GM19099 (cell line): ENCODE measurements around the gene CRYL1.

Experiments
- POLR2A ChIP-seq: IDR thresholded peaks from 3 replicates; pipeline ENCODE4 v1.6.1; 2011; ENCODE audit warnings: low read depth; ENCODE audit not compliant: insufficient read length; ENCODE audit errors: extremely low read depth

The CRYL1 gene

GRCh38 chr13:20378721-20379120 lies 146.9 kb downstream of the CRYL1 start:
- no peak for TF ChIP-seq POLR2A

DNA sequence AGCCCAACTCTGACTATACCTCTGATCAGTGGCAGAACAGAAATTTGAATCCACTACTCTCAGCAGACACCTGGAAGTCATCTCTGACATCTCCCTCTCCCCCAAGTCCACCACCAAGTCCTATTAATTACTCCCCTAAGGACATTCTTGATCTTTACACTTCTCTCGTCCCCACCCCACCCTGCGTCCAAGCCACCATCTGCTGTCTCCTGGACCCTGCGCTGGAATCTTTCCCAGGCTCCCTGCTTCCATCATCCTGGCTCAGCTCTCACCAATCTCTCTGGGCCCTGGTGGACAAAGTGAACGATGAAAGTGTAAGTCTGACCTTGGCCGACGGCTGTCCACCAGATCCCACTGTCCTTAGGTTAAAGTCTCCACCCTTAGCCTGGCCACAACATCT lies 147.9 kb downstream of the CRYL1 start:
- no peak for TF ChIP-seq POLR2A

- no peak for TF ChIP-seq POLR2A
Measured at GRCh38 chr13:20375871-20376270, 149.8 kb downstream of the CRYL1 start.

DNA sequence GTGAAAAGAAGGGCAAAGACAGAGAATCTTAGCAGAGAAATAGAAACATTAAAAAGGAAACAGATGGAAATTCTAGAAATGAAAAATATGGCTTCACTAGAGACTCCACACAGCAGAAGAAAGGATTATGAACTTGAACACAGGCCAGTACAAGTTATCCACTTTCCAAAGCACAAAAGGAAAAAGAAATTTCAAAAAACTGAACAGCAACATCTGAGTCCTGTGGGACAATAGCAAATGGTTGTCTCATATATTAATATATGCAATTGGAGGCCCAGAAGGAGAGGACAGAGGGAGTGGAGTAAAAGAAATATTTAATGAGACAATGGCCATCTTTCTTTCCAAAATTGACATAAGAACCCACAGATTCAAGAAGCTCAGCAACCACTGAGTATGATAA lies 151.8 kb downstream of the CRYL1 start:
- no peak for TF ChIP-seq POLR2A

DNA sequence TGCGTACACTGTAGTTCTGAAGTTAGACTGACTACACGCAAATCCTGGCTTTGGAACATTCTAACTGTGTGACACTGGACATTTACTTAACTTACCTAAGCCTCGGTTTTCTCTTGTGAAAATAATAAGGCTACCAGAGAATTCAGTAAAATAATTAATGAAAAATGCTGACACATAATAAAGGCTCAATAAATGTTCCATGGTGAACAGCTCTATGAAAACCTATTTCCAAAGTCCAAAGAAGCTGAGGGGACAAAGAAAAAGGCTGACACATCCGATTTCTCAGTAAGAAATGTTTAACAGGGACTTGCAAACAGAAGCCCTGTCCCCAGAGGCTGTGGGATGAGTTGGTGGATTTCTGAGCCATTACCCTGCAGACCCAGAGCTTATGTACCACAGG lies 153.8 kb downstream of the CRYL1 start:
- TF ChIP-seq POLR2A = no peak

DNA sequence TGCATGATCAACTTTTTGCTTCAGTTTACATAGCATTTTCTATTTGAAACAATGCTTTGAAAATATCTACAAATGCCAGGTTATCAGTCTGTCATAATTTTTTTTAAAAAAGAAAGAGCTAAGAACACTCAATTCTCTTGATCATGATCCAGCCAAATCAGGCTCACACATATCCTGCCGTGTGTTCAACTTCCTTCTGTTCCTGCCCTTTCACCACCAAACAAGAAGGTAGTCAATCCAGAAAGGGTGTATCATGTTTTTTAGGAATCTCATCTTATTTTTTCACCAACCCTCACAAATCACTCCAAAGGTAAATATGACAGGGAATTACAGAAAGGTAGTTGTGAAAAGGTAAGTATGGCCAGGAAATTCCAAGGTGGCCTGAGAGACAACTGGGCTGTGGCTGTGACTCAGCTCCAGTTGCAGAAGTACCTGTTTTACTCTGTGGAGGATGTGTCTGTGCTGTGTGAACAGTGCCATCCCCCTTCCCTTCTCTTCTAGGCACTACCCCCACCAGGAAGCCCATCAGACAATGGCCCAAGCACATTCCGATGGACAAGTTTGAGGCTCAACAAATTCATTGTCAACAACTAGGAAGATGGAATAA lies 154.7 kb downstream of the CRYL1 start:
- TF ChIP-seq POLR2A = no peak

DNA sequence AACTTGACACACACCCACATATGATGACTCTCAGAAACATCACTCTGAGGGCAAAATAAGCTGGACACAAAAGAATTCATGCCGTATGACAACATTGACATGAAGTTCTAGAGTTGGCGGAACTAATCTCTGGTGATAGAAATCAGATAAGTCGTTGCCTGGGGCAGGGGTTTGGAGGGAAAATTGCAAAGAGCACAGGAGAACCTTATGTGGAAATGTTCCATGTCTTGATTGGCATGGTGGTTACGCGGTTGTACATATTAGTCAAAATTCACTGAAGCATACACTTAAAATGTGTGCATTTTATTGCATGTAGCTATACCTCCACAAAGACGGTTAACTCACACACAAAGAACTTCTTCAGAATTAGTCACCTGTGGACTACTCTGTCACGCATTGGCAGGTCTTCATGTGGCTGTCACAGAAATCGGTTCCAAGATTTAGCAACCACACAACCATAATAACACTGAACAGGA lies 155.7 kb downstream of the CRYL1 start:
- TF ChIP-seq POLR2A = no peak

DNA sequence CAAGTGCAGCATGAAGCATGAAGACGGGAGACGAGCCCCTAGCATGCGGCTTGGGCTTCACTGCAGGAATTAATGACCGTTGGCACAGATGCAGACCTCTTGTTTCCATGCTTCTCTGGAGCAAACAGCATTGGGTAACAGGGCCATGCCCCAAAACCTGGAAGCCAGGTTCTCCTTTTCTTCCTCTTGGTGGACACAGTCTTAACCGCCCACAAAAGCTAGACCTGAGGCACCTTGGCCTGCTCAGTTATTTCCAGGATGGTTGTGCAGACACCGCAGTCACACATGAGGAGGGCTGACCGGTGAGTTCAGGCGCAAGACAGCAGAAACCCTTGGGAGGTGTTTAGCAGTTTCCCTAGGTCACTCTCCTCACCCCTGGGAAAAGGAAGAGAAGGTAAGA lies 159.6 kb downstream of the CRYL1 start:
- no peak for TF ChIP-seq POLR2A

DNA sequence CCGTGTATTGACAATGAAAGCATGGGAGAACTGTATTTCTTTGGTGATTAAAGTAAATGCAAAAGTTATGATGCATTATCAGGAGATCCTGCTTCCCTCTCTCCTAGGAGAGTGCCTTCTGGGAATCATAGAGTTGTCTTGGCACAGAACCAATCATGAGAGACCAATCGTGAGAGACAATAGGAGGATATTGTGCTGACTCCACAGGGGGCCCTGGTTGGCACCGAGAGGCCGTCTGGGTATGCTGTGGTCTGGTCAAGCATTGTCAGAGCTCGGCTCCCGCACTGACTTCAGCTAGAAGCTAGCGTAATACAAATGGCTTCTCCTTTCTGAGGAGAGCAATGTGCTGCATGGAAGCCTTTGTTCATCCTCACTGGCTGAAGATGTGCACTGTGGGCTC lies 162.1 kb downstream of the CRYL1 start:
- no peak for TF ChIP-seq POLR2A

DNA sequence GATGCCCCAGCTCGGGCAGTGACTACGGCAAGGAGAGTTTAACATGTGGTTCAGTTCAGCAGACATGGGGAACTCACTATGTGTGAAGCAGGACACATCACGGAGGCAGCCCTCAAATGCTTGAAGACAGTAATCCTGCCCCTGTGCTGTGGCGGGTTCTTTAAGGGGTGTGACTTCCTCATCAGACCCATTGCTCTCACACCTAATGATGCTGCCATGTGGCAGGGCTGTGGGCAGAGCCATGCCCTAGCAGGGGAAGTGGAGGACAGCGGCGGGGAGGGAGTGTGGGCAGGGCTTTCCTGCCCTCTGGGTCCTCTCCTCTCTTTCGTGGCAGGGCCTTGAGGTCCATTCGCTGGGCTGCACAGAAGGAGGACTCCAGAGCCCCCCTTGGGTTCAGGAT lies 162.5 kb downstream of the CRYL1 start:
- TF ChIP-seq POLR2A = no peak

DNA sequence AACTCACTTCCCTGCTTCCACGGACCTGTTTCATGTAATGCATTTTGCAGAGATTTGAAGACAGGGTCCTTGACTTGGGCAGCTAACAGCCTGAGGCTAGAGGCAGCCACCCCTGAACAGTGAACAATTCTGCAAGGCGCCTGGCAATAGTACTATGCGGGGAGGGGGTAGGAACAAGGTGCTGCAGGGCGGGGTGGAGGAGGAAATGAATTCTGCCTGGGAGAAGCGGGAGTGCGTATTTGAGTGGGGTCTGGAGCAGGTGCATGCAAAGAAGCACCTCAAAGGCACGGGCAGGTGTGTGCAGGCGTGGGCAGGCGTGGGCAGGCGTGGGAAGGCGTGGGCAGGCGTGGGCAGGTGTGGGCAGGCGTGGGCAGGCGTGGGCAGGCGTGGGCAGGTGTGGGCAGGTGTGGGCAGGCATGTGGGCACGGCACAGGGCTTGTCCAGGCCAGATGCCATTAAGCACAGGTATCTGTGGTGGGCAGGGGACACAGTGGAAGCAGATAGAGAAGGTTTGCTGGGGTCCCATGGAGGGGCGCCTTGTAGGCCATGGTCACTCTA lies 163.1 kb downstream of the CRYL1 start:
- TF ChIP-seq POLR2A = no peak

DNA sequence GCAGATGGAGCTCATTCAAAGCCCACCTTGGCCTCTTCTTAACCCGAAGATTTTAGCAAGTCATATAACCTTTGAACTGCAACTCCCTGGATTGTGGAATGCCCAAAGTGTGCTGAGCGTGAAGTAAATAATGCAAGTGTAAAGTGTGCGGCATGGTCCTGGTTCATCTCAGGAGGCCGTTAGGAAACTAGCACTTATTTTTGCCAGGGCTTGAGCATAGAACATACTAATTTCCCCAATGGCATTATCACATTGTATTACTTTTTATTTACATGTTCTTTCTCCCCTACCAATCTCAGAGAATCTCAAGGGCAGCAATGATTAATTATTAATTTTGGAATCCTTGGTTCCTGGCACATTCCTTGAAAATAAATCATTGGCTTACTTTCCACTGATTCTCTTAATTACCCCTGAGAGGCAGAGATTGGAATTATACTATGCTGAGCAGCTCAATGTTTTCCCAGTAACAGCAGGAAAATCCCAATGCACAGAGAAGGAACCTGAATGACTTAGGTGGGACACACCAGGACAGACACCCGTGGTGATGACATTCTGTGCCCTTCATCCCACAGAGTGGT lies 164.7 kb downstream of the CRYL1 start:
- TF ChIP-seq POLR2A = no peak

GRCh38 chr13:20360041-20360491 lies 165.6 kb downstream of the CRYL1 start:
- TF ChIP-seq POLR2A = no peak

- no peak for TF ChIP-seq POLR2A
Measured at GRCh38 chr13:20359335-20359734, 166.3 kb downstream of the CRYL1 start.

DNA sequence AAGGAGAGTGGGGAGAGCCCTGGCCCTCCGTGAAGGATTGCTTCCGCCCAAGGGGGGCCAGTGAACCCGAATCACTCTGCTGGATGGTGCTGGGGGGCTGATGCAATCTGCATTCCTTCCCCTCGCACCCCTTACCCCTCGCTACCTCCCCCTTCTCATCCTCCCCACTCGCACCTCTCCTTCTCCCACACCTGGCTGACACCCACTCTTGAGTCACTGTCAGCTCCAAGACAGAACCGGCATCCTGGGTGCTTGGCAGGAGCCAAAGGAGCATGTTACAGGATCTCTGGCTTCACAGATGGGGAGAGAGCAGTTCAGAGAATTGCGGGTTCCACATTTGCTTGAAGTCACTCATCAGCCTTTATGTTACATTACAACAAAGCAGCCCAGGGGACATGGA lies 167.6 kb downstream of the CRYL1 start:
- no peak for TF ChIP-seq POLR2A

DNA sequence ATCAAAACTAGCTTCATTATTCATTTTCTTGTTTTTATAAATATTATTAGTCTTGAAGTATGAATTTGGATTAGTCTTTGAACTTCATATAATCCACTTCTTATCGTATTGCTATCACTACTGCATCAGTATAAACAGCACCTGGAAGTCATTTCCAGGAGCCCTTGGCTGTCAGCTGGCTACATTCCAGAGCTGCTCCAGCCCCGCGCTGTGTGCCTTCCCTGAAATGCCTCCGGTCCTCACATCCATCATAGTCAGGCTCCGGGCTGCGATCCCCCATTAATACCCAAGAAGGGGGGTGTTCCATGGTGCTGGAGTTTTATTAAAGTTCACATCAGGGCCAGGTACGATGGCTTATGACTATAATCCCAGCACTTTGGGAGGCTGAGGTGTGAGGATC lies 169.2 kb downstream of the CRYL1 start:
- TF ChIP-seq POLR2A = no peak

DNA sequence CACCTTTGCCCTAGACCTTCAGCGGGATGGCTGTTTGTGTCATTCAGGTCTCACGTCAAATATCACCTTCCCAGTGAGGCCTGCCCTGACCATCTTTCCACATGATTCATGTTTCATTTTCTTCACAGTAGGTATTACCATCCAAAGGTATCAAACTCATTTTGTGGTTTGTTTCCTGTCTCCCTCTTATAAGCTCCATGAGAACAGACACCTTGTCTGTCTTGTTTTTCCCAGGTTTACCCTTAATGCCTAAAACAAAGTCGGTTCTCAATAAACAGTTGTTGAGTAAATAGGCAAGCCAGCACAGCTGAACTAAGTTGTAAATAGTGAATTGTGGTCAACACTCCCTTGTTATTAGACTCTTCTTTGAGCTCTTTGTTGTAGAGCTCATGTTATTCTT lies 170.9 kb downstream of the CRYL1 start:
- no peak for TF ChIP-seq POLR2A

- TF ChIP-seq POLR2A = no peak
Measured at GRCh38 chr13:20353973-20354372, 171.7 kb downstream of the CRYL1 start.
